ENCODE data around the gene PDHX.

- TF ChIP-seq POLR2A (IDR thresholded peaks at IDR 0.05) (no peak), EP300 (IDR thresholded peaks at IDR 0.05) (no peak), CTCF (IDR thresholded peaks at IDR 0.05) (no peak)
Observed at GRCh38 chr11:34897171-34897870, 19.1 kb upstream of the PDHX start.

Data from upper lobe of left lung (tissue), 4 donors.